ENCODE data around the gene ZBTB17. TPM values are rescaled to one million over a fixed set of nuclear protein-coding genes. Genes with fewer than 3 reads are reported as not detected.

The ZBTB17 gene
- 51.3 TPM for total RNA-seq

DNA sequence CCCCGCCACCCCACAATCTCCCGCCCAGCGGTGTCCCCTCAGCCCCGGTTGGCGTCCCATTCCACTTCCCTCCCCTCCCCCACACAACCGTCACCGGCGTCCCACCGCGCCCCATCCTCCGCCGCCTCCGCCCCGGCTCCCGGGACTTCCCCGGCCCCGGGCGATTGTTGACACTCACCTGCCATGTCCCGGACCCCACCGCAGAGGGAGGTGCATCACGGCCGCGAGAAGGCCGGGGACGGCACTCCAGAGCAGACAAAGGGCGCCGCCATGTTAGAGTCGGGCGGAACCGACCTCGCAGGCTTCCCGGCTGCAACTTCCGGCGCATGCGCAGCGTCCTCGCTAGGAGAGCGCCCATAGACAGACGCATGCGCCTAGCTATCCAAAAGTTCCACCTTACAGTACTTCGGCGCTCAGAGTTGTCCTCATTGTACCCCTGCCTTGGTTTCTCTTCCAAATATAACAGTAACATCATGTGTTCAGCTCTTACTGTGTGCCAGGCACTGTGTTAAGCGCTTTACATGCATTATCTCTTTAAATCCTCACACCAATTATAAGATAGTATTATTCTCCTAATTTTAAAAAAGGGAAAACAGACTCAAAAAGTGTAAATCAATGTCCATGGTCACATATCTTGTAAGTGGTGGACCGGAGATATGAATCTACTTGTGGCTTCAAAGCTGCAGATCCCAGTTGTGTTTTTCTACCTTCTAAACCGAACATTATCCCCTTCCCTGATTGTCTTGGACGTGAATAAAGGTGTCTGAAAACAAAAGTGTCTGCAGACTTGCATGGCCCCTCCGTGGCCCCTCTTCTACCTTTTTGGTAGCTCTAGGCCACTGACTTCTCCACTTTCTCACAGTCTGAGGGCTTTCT, at the start of gene ZBTB17:
TSS of gene ZBTB17 (minus strand) at position 297 of the 876 bp plus-strand sequence. CDS start 27,606 bp downstream, outside the sequence.

DNA sequence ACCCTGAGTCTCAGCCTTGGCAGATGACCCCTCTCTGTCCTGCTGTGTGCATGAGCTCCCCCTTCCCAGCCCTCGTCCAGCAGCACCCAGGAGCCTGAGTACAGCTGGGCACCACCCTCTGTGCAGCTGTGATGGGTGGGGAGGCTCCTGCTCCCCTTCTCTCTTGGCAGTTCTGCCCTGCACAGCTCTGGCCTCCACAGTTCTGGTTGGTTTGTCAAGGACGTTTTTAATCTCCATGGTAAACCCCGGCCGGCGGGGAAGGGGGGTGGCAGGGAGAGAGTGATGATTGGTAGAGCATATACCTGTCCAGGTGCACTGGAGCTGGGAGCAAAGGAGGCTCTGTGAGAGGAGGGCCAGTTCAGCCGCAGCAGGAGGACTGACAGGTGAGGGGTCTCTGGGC, 45.8 kb upstream of the ZBTB17 start, which contains the start of gene CLCNKA:
TSS of gene CLCNKA (plus strand) at position 356 of the 400 bp plus-strand sequence. CDS start 584 bp downstream, outside the sequence.

DNA sequence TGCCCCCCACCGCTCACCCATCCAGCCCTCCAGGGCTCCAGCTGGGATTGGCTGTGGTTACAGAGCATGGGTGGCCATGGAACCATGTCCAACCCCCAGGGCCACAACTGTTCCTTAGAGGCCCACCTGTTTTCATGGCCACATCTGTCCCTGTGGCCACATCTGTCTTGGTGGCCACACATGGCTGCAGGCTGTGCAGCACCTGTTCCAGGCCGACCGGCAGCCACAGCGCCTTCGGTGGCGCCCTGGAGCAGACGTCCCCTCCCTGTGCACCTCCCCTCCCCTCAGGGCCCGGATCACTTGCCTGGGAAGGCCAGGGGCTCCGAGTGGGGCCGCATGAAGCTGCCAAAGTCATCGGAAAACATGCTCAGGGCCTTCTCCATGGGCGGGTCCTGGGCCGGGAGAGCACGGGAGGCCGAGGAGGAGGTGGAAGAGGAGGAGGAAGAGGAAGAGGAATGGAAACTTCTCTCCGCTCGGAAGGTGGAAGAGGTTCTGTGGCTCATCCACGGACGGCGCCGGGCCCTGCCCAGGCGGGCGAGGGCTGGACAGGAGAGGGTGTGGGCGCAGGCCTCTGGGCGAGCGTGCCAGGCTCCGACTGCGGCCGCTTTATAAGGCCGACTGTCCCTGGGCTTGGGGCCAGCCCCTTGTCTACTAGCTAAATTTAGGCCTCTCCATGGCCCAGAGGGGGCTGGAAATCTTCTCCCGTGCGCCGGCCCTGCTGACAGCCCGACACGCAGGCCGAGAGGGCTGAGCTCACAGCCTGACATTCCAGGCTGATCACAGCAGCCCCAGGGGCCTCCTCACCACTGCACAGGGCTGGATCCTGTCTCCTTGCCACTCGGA, 41.8 kb upstream of the ZBTB17 start, which contains the start of gene HSPB7:
TSS of gene HSPB7 (minus strand) at position 583 of the 843 bp plus-strand sequence. CDS start at position 503, 80 bp downstream.

Small RNAs within 50 kb of the gene (small RNA-seq; reads per million reads assigned to genes)
- gene AL034555.1 (ENCODE audit: low replicate concordance), result not detected
- gene AL355994.1 (ENCODE audit: low replicate concordance), result not detected
- gene AL355994.5 (ENCODE audit: low replicate concordance), result not detected

Other genes with a start within 250 kb of the ZBTB17 start
- 1.6 TPM for gene SLC25A34, start 239.8 kb downstream of the ZBTB17 start, total RNA-seq
- gene TMEM82, start 233.6 kb downstream of the ZBTB17 start, total RNA-seq, result not detected
- gene FBLIM1, start 217.3 kb downstream of the ZBTB17 start, total RNA-seq, result 13.8 TPM
- gene UQCRHL, start 168.5 kb downstream of the ZBTB17 start, total RNA-seq, result 1.9 TPM
- gene SPEN, start 128.4 kb downstream of the ZBTB17 start, total RNA-seq, result 122 TPM
- gene SRARP, start 28.1 kb upstream of the ZBTB17 start, total RNA-seq, result 0.63 TPM
- not detected for gene HSPB7, start 41.9 kb upstream of the ZBTB17 start, total RNA-seq
- not detected for gene CLCNKA, start 45.9 kb upstream of the ZBTB17 start, total RNA-seq
- gene CLCNKB, start 67.7 kb upstream of the ZBTB17 start, total RNA-seq, result not detected
- gene FAM131C, start 97.5 kb upstream of the ZBTB17 start, total RNA-seq, result 1.9 TPM
- gene EPHA2, start 180.0 kb upstream of the ZBTB17 start, total RNA-seq, result 1.9 TPM
- 1.6 TPM for gene ARHGEF19, start 236.6 kb upstream of the ZBTB17 start, total RNA-seq

Measured in parietal lobe (tissue), 2 donors.